Raji (cell line): ENCODE results near the gene LRSAM1.

Source experiments
- POLR2A ChIP-seq: IDR thresholded peaks from 2 replicates; pipeline ENCODE4 v1.6.1; 2011; ENCODE audit warnings: low read depth, low read length, control low read depth; ENCODE audit not compliant: insufficient read depth

Gene LRSAM1

DNA sequence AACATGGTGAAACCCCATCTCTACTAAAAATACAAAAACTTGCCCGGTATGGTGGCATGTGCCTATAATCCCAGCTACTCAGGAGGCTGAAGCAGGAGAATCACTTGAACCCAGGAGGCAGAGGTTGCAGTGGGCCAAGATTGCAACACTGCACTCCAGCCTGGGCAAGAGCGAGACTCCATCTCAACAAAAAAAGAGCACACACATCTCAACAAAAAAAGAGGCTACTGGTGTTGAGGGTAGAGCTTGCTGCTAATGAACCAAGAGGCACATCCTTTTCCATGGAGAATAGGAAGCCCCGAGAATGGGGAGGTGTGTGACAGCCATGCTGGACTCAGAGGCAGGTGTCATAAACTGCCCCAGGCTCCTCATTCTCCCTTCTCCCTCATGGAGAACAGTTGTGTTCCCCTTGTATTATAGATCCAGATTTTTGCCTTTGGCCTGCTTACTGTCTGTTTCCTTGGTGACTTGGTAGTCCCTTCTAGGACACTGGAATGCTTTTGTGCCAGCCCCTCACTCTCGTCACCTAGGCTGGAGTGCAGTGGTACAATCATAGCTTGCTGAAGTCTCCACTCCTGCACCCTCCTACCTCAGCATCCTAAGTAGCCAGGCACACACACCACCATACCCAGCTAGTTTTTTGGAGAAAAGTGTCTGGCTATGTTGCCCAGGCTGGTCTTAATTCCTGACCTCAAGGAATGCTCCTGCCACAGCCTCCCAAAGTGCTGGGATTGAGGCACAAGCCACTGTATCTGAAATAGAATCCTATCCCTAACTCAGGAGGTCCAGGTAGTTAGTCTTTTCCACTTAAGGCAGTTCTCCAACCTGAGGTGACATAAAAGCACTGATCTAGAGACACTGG lies 5.2 kb upstream of the LRSAM1 start:
- peak; percentile 67 for TF ChIP-seq POLR2A

DNA sequence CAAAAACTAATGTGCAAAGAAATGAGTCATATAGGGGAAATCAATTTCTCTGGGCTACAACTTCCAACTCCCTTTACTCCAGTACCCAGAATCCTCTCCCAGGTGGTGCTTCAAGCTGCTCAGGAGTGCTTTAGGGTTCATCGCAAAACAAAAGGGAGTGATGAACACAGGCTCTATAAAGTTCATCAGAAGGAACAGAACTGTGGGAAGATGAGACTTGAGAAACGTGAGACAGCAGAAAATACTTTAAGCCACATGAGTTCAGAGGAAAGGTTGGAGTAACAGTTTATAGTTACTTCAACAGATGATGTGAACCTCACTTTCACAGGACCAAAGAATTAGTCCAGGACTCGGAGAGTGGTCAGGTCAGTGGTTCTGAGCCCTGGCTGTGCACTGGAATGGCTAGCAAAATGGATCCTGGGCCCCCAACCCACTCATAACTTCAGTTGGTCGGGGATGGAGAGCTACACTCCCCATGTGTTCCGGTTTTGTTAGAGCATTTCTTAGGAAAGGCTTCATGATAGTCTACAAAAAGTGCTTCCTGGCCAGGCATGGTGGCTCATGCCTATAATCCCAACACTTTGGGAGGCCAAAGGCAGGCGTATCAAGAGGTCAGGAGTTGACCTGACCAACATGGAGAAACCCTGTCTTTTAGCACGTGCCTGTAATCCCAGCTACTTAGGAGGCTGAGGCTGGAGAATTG lies 4.4 kb upstream of the LRSAM1 start:
- no peak for TF ChIP-seq POLR2A

DNA sequence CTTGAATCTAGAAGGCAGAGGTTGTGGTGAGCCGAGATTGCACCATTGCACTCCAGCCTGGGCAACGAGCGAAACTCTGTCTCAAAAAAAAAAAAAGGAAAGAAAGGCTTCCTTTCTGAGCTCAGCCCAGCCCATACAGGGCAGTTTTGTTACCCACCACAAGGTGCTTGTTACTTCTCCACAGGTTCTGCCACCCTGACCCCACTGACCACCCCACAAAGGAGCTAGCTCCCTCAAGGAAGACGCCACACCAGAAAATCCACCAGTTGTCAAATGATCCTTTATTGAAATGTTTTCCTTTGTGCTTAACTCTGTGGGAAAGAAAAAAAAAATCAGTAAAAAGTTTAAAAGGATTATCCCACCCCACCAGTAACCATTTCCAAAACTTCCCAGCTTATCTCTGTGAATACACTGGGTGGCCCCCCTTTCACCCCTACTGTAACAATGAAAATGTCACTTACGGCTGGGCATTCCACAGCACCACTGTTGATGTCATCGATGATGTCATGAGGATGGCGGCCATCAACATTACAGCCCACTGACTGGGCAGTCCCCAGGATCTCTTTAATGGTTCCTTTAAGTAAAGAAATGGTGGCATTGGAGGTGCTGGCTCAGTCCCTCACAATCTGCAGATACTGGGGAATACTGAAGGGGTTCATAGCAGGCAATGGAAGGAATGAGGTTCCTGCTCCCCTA lies 3.7 kb upstream of the LRSAM1 start:
- TF ChIP-seq POLR2A = no peak

- TF ChIP-seq POLR2A = no peak
These were observed 3.1 kb upstream of the LRSAM1 start for GRCh38 chr9:127448112-127448805.

GRCh38 chr9:127449332-127449966 lies 1.9 kb upstream of the LRSAM1 start:
- TF ChIP-seq POLR2A = no peak

DNA sequence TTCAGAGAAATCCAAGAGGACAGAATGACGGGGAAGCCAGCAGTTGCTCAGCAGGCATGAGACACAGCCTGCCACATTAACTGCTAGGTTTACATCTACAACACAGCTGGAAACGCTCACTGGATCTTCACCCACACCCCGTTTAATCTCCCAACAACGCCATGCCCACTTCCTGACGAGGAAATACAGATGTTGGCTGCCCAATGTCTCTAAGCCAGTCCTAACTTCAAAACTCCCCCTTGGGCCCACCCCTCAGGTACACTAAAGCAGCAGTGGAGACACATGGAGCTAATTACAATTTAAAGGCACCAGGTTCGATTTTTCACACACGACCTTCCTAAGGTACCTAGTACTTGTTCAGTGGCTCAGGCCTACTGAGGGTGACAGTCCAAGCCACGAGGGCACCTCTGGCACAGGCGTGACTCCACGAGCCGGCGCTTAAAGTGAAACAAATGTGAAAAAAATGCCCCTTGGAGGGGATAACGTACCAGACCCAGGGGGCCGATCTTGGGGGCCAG lies 1.0 kb upstream of the LRSAM1 start:
- no peak for TF ChIP-seq POLR2A

DNA sequence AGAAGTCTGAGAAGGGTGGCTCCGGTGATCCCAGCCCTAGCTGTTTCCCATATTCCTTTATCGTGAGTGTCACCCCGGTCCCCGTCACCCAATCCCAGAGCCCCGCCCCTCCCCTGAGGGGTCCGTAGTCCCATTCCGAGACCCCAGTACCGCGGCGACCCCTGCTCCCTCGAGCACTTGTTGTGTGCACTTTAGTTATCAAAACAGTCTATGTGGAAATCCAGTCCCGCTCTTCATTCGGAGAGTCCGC lies 223 bp downstream of the LRSAM1 start:
- no peak for TF ChIP-seq POLR2A

GRCh38 chr9:127451858-127452656 lies 747 bp downstream of the LRSAM1 start:
- peak; percentile 46; the same call in 1 of the 2 replicates for TF ChIP-seq POLR2A

GRCh38 chr9:127452691-127453090 lies 1.4 kb downstream of the LRSAM1 start:
- no peak for TF ChIP-seq POLR2A

- no peak for TF ChIP-seq POLR2A
These were observed 4.1 kb downstream of the LRSAM1 start for GRCh38 chr9:127455324-127455992.

GRCh38 chr9:127457191-127457878 lies 6.0 kb downstream of the LRSAM1 start:
- TF ChIP-seq POLR2A = no peak

GRCh38 chr9:127458921-127459320 lies 7.6 kb downstream of the LRSAM1 start:
- no peak for TF ChIP-seq POLR2A

- TF ChIP-seq POLR2A = no peak
These were observed 12.1 kb downstream of the LRSAM1 start for GRCh38 chr9:127463382-127463781.
